ENCODE results near the gene NIF3L1. TPM values are rescaled to one million over a fixed set of nuclear protein-coding genes. Genes with fewer than 3 reads are reported as not detected.

NIF3L1 gene
- total and polyA plus RNA-seq, 2 experiments from 2014 or later = 14.0 to 23.7 TPM

GRCh38 chr2:200847939-200848338, 41.2 kb upstream of the NIF3L1 start:
- no peaks in the 10 kb centered on the region for H3K9me2 ChIP-seq (replicated peaks; ENCODE audit: insufficient read depth)
- no peak for TF ChIP-seq CTCF (IDR thresholded peaks at IDR 0.05; ENCODE audit: poor library complexity)
- no peak for TF ChIP-seq EZH2 (IDR thresholded peaks at IDR 0.05; ENCODE audit: borderline replicate concordance)
- TF ChIP-seq EZH2phosphoT487 (IDR thresholded peaks at IDR 0.05; ENCODE audit: low read depth, severe bottlenecking, unreplicated experiment) = no peak
- H3K27ac ChIP-seq = no peak overlapping the region
- no peaks in the 10 kb centered on the region for H3K9me3 ChIP-seq (ENCODE audit: low read depth)
- no peaks in the 10 kb centered on the region for H3K36me3 ChIP-seq (replicated peaks; ENCODE audit: insufficient read depth, low read depth)
- no peak overlapping the region for H3K4me2 ChIP-seq
- WGBS (ENCODE audit: low lambda C conversion rate, missing lambda C conversion rate) = 92% methylated on average over 4 of the region's 4 CpGs
- no peaks in the 10 kb centered on the region for H3K4me1 ChIP-seq (ENCODE audit: insufficient read depth)
- H4K20me1 ChIP-seq (ENCODE audit: insufficient read depth, poor library complexity, severe bottlenecking) = peaks cover 16% of the 10 kb centered on the region
- no peak overlapping the region for H3K4me3 ChIP-seq
- no peaks in the 10 kb centered on the region for H3K27me3 ChIP-seq
- H3K79me2 ChIP-seq = no peaks in the 10 kb centered on the region
- no peak for DNase-seq (ENCODE audit: low spot score)
- no peak overlapping the region for H2AFZ ChIP-seq

- Histone ChIP-seq H3K4me1 (ENCODE audit: insufficient read depth) (no peaks in the 10 kb centered on the region), H3K9me3 (ENCODE audit: low read depth) (no peaks in the 10 kb centered on the region), H3K9me2 (replicated peaks; ENCODE audit: insufficient read depth) (no peaks in the 10 kb centered on the region), H3K27ac (no peak overlapping the region), H3K4me2 (no peak overlapping the region), H3K4me3 (no peak overlapping the region), H3K27me3 (no peaks in the 10 kb centered on the region), H3K79me2 (peaks cover 13% of the 10 kb centered on the region), H2AFZ (no peak overlapping the region), H4K20me1 (ENCODE audit: insufficient read depth, poor library complexity, severe bottlenecking) (peaks cover 39% of the 10 kb centered on the region), H3K36me3 (replicated peaks; ENCODE audit: insufficient read depth, low read depth) (peaks cover 4% of the 10 kb centered on the region)
- no peak for TF ChIP-seq EZH2phosphoT487 (IDR thresholded peaks at IDR 0.05; ENCODE audit: low read depth, severe bottlenecking, unreplicated experiment)
- no peak for TF ChIP-seq EZH2 (IDR thresholded peaks at IDR 0.05; ENCODE audit: borderline replicate concordance)
- no peak for TF ChIP-seq CTCF (IDR thresholded peaks at IDR 0.05; ENCODE audit: poor library complexity)
- DNase-seq (ENCODE audit: low spot score) = no peak
- 89% methylated on average over 14 of the region's 14 CpGs for WGBS (ENCODE audit: low lambda C conversion rate, missing lambda C conversion rate)
These were observed 38.5 kb upstream of the NIF3L1 start for GRCh38 chr2:200850512-200851256.

- Histone ChIP-seq H3K27ac (no peak overlapping the region), H3K36me3 (replicated peaks; ENCODE audit: insufficient read depth, low read depth) (peaks cover 4% of the 10 kb centered on the region), H3K4me3 (no peak overlapping the region), H3K27me3 (no peaks in the 10 kb centered on the region), H3K9me3 (ENCODE audit: low read depth) (no peaks in the 10 kb centered on the region), H3K9me2 (replicated peaks; ENCODE audit: insufficient read depth) (no peaks in the 10 kb centered on the region), H2AFZ (no peak overlapping the region), H3K4me1 (ENCODE audit: insufficient read depth) (no peaks in the 10 kb centered on the region), H3K4me2 (no peak overlapping the region), H3K79me2 (peaks cover 16% of the 10 kb centered on the region), H4K20me1 (ENCODE audit: insufficient read depth, poor library complexity, severe bottlenecking) (peaks cover 49% of the 10 kb centered on the region)
- TF ChIP-seq CTCF (IDR thresholded peaks at IDR 0.05; ENCODE audit: poor library complexity) = no peak
- no peak for DNase-seq (ENCODE audit: low spot score)
- WGBS (ENCODE audit: low lambda C conversion rate, missing lambda C conversion rate) = 95% methylated on average over 6 of the region's 6 CpGs
These were observed 37.5 kb upstream of the NIF3L1 start for GRCh38 chr2:200851398-200852248.
